IPS DF 19.7 (cell line): ENCODE measurements around the gene BAIAP2.
"Not testable (repeated sequence)": the region's sequence is repeated elsewhere in the genome, so short reads cannot be mapped to it uniquely, and the experiment has no call there.

Experiments used
- DNase-seq: peaks from one replicate; pipeline ENCODE4 v3.0.0-alpha.2; 2013; ENCODE audit warnings: low read depth, low spot score

BAIAP2 gene

GRCh38 chr17:81021531-81022343, 13.2 kb upstream of the BAIAP2 start:
- no peak for DNase-seq

- DNase-seq, result no peak
Observed at GRCh38 chr17:81022344-81022676, 12.6 kb upstream of the BAIAP2 start.

GRCh38 chr17:81025065-81025740, 9.7 kb upstream of the BAIAP2 start:
- DNase-seq, result no peak

- no peak for DNase-seq
Observed at GRCh38 chr17:81025741-81026129, 9.2 kb upstream of the BAIAP2 start.

- DNase-seq, result no peak
Observed at GRCh38 chr17:81026266-81027036, 8.5 kb upstream of the BAIAP2 start.

DNA sequence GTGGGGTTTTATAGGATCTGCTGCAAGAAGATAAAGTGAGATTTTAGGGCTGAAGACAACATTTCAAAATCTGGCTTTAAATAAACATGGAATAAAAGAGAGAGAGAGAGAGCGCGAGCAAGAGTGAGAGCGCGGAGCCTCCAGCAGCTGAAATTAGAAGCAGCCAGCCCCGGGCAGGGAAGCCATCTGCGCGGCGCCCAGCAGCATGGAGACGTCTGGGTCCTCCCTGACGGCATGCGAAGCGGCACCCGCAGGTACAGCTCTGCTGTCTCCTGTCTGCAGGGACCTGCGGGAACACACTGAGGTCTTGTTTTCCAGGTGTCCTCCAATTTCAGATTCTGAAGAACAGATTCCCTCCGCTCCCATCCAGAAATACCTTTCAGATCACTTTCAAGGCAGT, 7.9 kb upstream of the BAIAP2 start:
- no peak for DNase-seq

DNA sequence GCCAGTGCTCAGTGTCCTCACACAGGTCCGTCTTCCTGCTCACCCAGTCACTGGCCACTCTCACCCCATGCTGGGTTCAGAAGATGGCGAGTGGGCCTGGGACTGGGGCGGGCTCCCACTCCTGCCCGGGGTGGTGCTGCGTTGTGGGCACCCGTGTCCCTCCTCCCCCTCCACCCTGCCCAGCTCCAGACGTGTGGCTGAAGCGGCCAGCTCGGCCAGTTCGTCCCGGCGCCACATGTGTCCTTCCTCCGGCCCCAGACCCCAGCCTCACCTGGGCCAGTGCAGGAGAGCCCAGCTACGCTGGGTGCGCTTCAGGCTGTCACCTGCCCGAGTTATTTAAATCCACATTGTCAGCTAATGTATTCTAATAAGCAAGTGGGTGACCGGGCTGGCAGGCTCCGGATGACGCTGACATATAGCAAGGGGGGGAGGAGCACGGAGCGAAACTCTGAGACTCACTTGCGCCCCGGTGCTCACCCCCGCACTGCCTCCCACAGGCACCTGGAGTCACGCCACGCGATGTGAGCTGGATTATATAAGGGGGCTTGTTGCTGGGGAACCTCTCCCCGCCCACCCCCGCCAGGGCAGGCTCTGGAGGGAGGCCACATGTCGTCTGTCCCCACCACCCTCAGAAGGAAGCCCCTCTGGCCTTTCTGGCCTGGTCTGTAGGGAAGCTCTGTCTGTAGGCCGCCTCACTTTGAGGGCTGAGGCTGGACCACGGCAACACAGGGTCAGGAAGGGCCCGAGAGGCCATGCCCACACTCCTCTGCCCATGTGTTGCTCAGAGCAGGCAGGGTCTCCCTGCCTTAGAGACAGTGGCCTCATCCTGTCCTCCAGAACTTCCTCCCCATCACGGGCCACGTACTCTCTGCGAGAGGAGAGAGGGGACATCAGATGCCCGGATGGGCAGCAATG, 7.1 kb upstream of the BAIAP2 start:
- no peak for DNase-seq

DNA sequence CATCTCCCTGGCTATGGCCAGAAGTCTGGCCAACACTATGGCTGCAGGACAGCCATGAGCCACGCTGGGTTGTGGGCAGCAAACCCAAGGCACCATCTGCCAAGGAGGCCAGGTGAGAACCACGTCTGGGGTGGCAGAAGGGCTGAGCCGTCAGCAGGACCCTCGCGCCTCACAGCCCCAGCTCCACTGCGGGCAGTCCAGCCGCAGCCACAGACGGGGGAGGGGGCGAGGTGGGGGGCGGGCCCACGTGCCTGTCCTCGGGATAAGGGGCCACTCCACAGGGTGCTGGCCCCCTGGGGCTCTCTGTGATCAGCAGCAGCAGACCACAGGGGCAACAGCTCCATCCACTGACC, 6.5 kb upstream of the BAIAP2 start:
- no peak for DNase-seq

- DNase-seq, result no peak
Observed at GRCh38 chr17:81029859-81030258, 5.1 kb upstream of the BAIAP2 start.

- not testable (repeated sequence) for DNase-seq
Observed at GRCh38 chr17:81030312-81030711, 4.6 kb upstream of the BAIAP2 start.

GRCh38 chr17:81030741-81031565, 4.0 kb upstream of the BAIAP2 start:
- no peak for DNase-seq

DNA sequence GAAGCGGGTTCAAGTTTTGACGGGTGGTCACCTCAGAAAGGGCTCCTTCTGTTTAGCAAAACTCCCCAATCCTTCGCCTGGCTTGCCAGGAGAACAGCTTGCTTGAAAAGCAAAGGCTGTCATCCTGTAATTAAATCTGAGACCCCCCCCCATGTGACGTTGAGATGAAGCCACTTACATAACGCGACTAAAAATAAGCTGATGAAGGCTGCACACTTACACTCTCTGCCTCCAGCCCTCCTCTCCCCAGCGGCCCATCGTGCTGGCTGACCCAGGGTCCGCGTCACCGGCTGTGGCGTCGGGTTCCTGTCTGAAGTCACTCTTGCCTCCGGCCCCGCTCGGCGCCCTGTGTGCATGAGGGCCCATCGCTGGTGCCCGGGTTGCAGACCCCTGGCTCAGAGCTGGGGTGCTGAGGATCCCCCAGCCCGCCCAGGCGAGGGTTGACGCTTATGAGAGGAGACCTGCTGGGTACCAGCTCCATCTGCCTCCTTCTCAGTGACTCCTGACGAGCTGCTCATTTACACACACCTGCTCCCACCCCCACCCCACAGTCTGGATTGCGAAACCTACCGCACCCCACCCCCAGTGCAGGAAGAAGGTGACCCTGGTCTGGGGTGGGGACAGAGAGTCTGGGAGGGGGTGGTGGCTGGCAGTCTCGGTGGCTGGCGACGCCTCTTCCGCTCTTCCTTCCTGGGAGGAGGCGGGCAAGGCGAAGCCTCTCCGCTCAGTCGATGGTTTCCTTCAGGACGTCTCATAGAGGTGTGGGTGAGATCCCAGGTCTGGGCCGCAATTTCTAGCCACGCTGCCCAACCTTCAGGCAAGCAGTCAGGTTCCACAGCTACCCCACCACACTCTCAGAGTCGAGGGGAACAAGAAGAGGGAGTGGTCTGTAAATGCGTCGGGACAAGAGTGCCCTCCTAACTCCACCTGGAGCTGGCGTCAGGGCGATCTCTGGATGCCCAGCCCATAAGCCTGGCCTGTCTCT, 3.1 kb upstream of the BAIAP2 start:
- DNase-seq, result no peak

DNA sequence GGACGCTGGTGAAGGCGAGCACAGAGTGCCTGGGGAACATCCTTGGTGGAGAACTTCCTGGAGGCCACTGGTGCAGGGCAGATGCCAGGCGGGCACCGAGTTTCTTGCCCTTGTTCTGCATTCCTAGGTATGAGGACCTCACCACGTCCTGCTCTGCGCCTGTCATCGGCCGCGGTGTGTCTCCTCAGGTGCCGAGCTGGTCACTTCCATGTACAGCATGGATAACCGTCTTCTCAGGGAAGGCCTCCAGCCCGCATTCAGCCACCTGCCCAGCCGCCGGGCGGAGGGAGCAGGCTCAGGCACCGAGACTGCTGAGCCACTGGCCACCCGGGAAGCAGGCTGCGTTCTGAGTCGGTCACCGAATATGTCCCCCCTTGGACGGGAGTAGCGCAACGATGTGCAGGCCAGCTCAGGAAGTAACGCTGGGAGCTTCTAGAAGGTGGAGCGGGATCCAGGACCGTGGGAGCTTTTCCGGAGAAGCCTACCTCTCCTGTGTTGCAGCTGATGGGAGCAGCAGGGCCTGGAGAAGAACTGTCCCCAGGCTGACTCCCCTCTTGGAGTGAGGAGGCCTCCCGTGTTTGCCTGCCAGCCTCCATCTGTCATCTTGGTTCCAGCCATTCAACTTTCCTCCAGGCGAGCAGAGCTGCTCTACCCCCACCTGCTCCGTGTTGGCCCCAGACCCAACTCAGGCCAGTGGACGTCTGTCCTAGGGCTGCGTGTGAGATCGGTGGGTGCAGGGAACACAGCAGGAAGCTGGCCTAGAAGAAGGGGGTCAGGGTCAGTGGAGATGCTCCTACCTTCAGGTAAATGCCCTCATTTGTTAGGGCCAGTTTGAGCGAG, 2.1 kb upstream of the BAIAP2 start:
- DNase-seq, result no peak

- no peak for DNase-seq
Observed at GRCh38 chr17:81033535-81034167, 1.3 kb upstream of the BAIAP2 start.

DNA sequence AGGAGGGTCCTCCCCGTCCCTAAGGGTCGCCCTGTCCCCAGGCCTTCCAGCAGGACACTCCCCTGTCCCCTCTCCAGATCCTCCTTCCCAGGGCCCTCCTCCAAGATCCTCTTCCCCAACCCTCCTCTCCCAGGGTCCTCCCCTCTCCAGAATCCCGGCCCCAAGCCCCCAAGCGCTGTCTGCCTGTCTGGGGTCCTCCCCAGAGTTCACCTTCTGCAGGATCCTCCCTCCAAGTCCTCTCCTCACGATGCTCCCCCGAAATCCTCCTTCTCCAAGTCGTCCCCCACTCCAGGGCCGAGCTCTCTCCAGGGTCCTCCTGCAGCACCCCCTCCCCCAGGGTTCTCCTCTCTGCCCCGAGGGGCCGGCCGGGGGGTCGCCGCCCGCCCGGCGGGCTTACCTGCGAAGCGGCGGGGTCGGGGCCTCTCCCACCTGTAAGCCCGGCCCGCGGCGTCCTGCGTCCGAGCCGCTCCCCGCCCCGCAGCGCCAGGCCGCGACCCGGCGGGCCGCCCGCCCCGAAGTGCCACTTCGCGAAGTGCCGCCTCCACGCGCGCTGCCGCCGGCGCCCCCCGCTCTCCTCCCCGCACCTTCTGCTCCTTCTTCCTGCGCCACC, 678 bp upstream of the BAIAP2 start:
- DNase-seq, result no peak

- no peak for DNase-seq
Observed at GRCh38 chr17:81035521-81036196, 708 bp downstream of the BAIAP2 start.
